ENCODE measurements around the gene COPG1. TPM values are rescaled to one million over a fixed set of nuclear protein-coding genes. Genes with fewer than 3 reads are reported as not detected.

Gene COPG1
- total and polyA plus RNA-seq, 2 of the 4 experiments (the other 2 are of a cell fraction): 203 to 446 TPM

DNA sequence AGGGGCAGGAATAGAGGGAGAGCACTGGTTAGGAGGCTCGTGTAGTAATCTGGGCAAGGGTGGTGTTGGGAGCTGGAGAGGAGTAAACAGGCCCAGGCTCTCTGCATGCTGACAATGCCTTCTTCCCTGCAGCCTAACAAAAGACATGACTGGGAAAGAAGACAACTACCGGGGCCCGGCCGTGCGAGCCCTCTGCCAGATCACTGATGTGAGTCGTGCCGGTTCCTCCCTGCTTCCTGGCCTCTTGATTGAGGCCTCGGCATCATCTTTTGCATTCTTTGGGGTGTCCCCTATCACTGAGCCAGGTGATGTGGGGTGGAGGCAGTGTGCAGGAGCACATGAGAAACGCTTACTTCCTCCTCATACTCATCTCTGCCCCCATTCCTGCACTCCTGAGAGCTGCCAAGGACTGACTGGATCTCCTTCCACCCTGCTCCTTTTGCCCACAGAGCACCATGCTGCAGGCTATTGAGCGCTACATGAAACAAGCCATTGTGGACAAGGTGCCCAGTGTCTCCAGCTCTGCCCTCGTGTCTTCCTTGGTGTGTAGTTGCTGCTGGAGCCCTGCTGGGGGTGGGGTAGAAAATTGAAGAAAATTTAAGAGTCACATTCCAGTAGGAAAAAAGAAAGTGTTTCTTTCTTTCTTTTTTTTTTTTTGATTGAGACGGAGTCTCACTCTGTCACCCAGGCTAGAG, 5.3 kb downstream of the COPG1 start:
- no peak overlapping the region for H3K27ac ChIP-seq (ENCODE audit: insufficient read depth, low read length)
- in situ Hi-C loops (cut with MboI; ENCODE audit: low sequenced_read_pairs): no loop called here
- no TSS peak for BruUV-seq (replicated peaks)
- no peak overlapping the region for H3K4me3 ChIP-seq (ENCODE audit: insufficient read depth, low read depth, low read length)
- no peak overlapping the region for H2AFZ ChIP-seq (replicated peaks; ENCODE audit: low read length, poor library complexity)
- ChIA-PET CTCF (interaction anchor here (0.7 kb wide), 1 partner anchor 25 kb away, joined by 3 read pairs; no protein-coding TSS in a partner anchor), POLR2A (ENCODE audit: unreplicated experiment) (interaction anchor here (0.6 kb wide), 1 partner anchor 38 kb away, joined by 3 read pairs; no protein-coding TSS in a partner anchor)
- no peak overlapping the region for H3K4me2 ChIP-seq (ENCODE audit: low read depth, low read length)
- no peak for DNase-seq
- peak overlapping the region; percentile 68 for H2AK9ac ChIP-seq (replicated peaks; ENCODE audit: low read depth, low read length, poor library complexity)
- no peak overlapping the region; the same call in 1 of the 2 replicates for H3K23ac ChIP-seq (ENCODE audit: low read depth, low read length)
- H2BK15ac ChIP-seq (ENCODE audit: low read depth, low read length): no peak overlapping the region
- no peak for ATAC-seq (ENCODE audit: low read depth)
- no peak overlapping the region for H4K5ac ChIP-seq (ENCODE audit: low read depth, low read length)
- dilution Hi-C loops (cut with HindIII; ENCODE audit: low sequenced_read_pairs, unreplicated experiment): no loop called here
- peaks cover 45 to 80% of the 10 kb centered on the region in 2 experiments for H3K79me1 ChIP-seq (ENCODE audit: low read depth in 1 of 2, low read length in 2 of 2)
- H2BK120ac ChIP-seq (ENCODE audit: low read depth, low read length): no peak overlapping the region
- no peak overlapping the region for H3K4ac ChIP-seq (ENCODE audit: low read depth, low read length)
- no peaks in the 10 kb centered on the region for H3K9me3 ChIP-seq (ENCODE audit: control insufficient read depth, insufficient read depth, low read length)
- WGBS, 2 experiments (ENCODE audit: extremely low coverage in 2 of 2, insufficient read length in 1 of 2): no CpG with 5 or more reads among the region's 12 CpGs
- H4K8ac ChIP-seq (ENCODE audit: low read depth in 2 of 2, low read length in 2 of 2): no peak overlapping the region
- no peak overlapping the region for H2AK5ac ChIP-seq (ENCODE audit: low read depth, low read length)
- no peak overlapping the region for H3K14ac ChIP-seq (replicated peaks; ENCODE audit: low read depth, low read length)
- peaks cover 60% of the 10 kb centered on the region for H3K36me3 ChIP-seq (ENCODE audit: control insufficient read depth, insufficient read depth, low read length)
- H2BK20ac ChIP-seq (ENCODE audit: low read depth, low read length): no peak overlapping the region
- H4K91ac ChIP-seq (ENCODE audit: insufficient read depth, low read depth, low read length): no peak overlapping the region
- no peak overlapping the region for H2BK5ac ChIP-seq (ENCODE audit: low read depth, low read length, poor library complexity, severe bottlenecking)
- H3K27me3 ChIP-seq (ENCODE audit: control insufficient read depth, insufficient read depth, low read length): no peaks in the 10 kb centered on the region
- no peak overlapping the region for H3K9ac ChIP-seq (ENCODE audit: low read depth, low read length)
- H3K18ac ChIP-seq (ENCODE audit: low read depth, low read length): no peak overlapping the region
- TF ChIP-seq POLR2A (IDR thresholded peaks at IDR 0.05; ENCODE audit: low read depth, low read length) (no peak), BHLHE40 (IDR thresholded peaks at IDR 0.05; ENCODE audit: low read depth, low read length) (no peak), NFE2L2 (IDR thresholded peaks at IDR 0.05; ENCODE audit: low read depth, low read length) (no peak), CEBPB (IDR thresholded peaks at IDR 0.05; ENCODE audit: low read depth, low read length) (no peak), CTCF (conservative IDR thresholded peaks at IDR 0.05; ENCODE audit: low read depth, low read length) (no peak), FOS (IDR thresholded peaks at IDR 0.05; ENCODE audit: low read depth, low read length) (no peak), ELK1 (IDR thresholded peaks at IDR 0.05; ENCODE audit: borderline replicate concordance, low read depth, low read length) (no peak), SMC3 (IDR thresholded peaks at IDR 0.05; ENCODE audit: low read depth, low read length) (no peak), RFX5 (IDR thresholded peaks at IDR 0.05; ENCODE audit: low read depth, low read length) (no peak), MAZ (IDR thresholded peaks at IDR 0.05; ENCODE audit: borderline replicate concordance, low read depth, low read length) (no peak), CHD1 (IDR thresholded peaks at IDR 0.05; ENCODE audit: low read depth, low read length) (no peak), MAFK (IDR thresholded peaks at IDR 0.05; ENCODE audit: low read depth, low read length) (no peak), RAD21 (IDR thresholded peaks at IDR 0.05; ENCODE audit: low read length) (no peak), MXI1 (IDR thresholded peaks at IDR 0.05; ENCODE audit: borderline replicate concordance, low read depth, low read length) (no peak), RCOR1 (IDR thresholded peaks at IDR 0.05; ENCODE audit: insufficient replicate concordance, low read length) (no peak)
- TF ChIP-seq, protein P1, sequence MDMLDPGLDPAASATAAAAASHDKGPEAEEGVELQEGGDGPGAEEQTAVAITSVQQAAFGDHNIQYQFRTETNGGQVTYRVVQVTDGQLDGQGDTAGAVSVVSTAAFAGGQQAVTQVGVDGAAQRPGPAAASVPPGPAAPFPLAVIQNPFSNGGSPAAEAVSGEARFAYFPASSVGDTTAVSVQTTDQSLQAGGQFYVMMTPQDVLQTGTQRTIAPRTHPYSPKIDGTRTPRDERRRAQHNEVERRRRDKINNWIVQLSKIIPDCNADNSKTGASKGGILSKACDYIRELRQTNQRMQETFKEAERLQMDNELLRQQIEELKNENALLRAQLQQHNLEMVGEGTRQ (IDR thresholded peaks at IDR 0.05; ENCODE audit: low read depth, low read length): no peak
- intact Hi-C loops (cut with micrococcal nuclease): no loop called here
- no peak overlapping the region for H3K56ac ChIP-seq (ENCODE audit: extremely low read depth, insufficient read depth, low read length)
- H3K4me1 ChIP-seq (ENCODE audit: control insufficient read depth, insufficient read depth, low read length): peaks cover 12% of the 10 kb centered on the region
- peaks cover 53% of the 10 kb centered on the region for H4K20me1 ChIP-seq (ENCODE audit: insufficient read depth, low read length)
- H3K9me1 ChIP-seq (ENCODE audit: insufficient read depth, low read length): peaks cover 18% of the 10 kb centered on the region

All from IMR-90 (cell line).